SK-N-SH (cell line): Measurements from ENCODE around the gene GUCY1A1. TPM values are rescaled to one million over a fixed set of nuclear protein-coding genes. Genes with fewer than 3 reads are reported as not detected.

Experiments used
- CTCF ChIA-PET: fragments of 300-600, 350-600 bp; formaldehyde crosslinking; extraction: SDS; loops from one replicate; lab custom pipeline; 2021; lab: Yijun Ruan, JAX
- POLR2A ChIA-PET: fragments of 350-600 bp; sonication (Branson Sonifier 250); formaldehyde crosslinking; extraction: SDS; loops from one replicate; lab custom pipeline; 2020; ENCODE audit warnings: antibody characterized with exemption, inconsistent platforms; lab: Yijun Ruan, JAX
- DNase-seq: peaks from one replicate; pipeline ENCODE4 v3.0.0; 2012
- H2AFZ ChIP-seq: fragments of 200-600 bp; sonication (generic); 2 replicates; pipeline ENCODE4 v1.8.1; 2016; ENCODE audit warnings: antibody characterized with exemption, mild to moderate bottlenecking, low read depth
- H3F3A ChIP-seq: fragments of 200-600 bp; sonication (generic); replicated peaks from 2 replicates; pipeline ENCODE3; 2016; ENCODE audit warnings: antibody characterized with exemption, mild to moderate bottlenecking; ENCODE audit not compliant: insufficient read depth
- H3K27ac ChIP-seq, 2 experiments: fragments of 200-500 bp in 1 of 2; fragments of 200-600 bp in 1 of 2; sonication (Bioruptor generic) in 1 of 2; sonication (generic), shearing (Covaris generic) in 1 of 2; 2 replicates each; pipeline versions ENCODE4 v1.5.1 to v1.6.1; 2014 to 2016; ENCODE audit warnings: low read depth in 2 of 2, inconsistent platforms in 1 of 2, low read length in 1 of 2, mild to moderate bottlenecking in 1 of 2, mixed read lengths in 1 of 2
- H3K27me3 ChIP-seq: fragments of 200-600 bp; sonication (generic), shearing (Covaris generic); 2 replicates; pipeline ENCODE4 v1.6.1; 2016; ENCODE audit warnings: mixed run types; ENCODE audit not compliant: insufficient read depth
- H3K36me3 ChIP-seq, 2 experiments: fragments of 200-500 bp in 1 of 2; fragments of 200-600 bp in 1 of 2; sonication (Bioruptor generic) in 1 of 2; sonication (generic) in 1 of 2; replicated peaks in 1 of 2; 2 replicates each; pipeline versions ENCODE3 to v1.5.1; 2014 to 2016; ENCODE audit warnings: low read length in 1 of 2, mild to moderate bottlenecking in 1 of 2; ENCODE audit not compliant: insufficient read depth in 2 of 2, control insufficient read depth in 1 of 2
- H3K4me1 ChIP-seq, 2 experiments: fragments of 200-500 bp in 1 of 2; fragments of 200-600 bp in 1 of 2; sonication (Bioruptor generic) in 1 of 2; sonication (generic), shearing (Covaris generic) in 1 of 2; 2 replicates each; pipeline versions ENCODE4 v1.5.1 to v1.6.1; 2014 to 2016; ENCODE audit warnings: low read depth in 1 of 2, low read length in 1 of 2, mixed run types in 1 of 2; ENCODE audit not compliant: insufficient read depth in 2 of 2, control insufficient read depth in 1 of 2
- H3K4me2 ChIP-seq: fragments of 200-600 bp; sonication (generic), shearing (Covaris generic); 2 replicates; pipeline ENCODE4 v1.6.1; 2017; ENCODE audit warnings: mixed run types
- H3K4me3 ChIP-seq, 2 experiments: fragments of 200-500 bp in 1 of 2; fragments of 200-600 bp in 1 of 2; sonication (Bioruptor generic) in 1 of 2; sonication (generic), shearing (Covaris generic) in 1 of 2; 2 replicates each; pipeline versions ENCODE4 v1.5.1 to v1.8.1; 2014 to 2016; ENCODE audit warnings: low read depth in 2 of 2, inconsistent platforms in 1 of 2, low read length in 1 of 2, mild to moderate bottlenecking in 1 of 2, mixed read lengths in 1 of 2, moderate library complexity in 1 of 2
- H3K79me2 ChIP-seq: fragments of 200-600 bp; sonication (generic); 2 replicates; pipeline ENCODE4 v1.8.1; 2017; ENCODE audit warnings: mild to moderate bottlenecking; ENCODE audit not compliant: insufficient read depth
- H3K9ac ChIP-seq: fragments of 200-600 bp; sonication (generic); 2 replicates; pipeline ENCODE4 v1.6.1; 2017; ENCODE audit warnings: mixed run types
- H3K9me2 ChIP-seq: fragments of 200-600 bp; sonication (generic); 2 replicates; pipeline ENCODE4 v1.6.1; 2017; ENCODE audit warnings: mixed run types
- H3K9me3 ChIP-seq: fragments of 200-600 bp; sonication (generic); 2 replicates; pipeline ENCODE4 v1.6.1; 2017; ENCODE audit warnings: mixed run types, mild to moderate bottlenecking, moderate library complexity
- H4K20me1 ChIP-seq: fragments of 200-600 bp; sonication (generic); 2 replicates; pipeline ENCODE4 v1.6.1; 2017; ENCODE audit warnings: mild to moderate bottlenecking, mixed run types; ENCODE audit not compliant: insufficient read depth
- ELF1 ChIP-seq: IDR thresholded peaks from 2 replicates; pipeline ENCODE4 v1.4.0; 2012
- EZH2phosphoT487 ChIP-seq: fragments of 200-600 bp; sonication (generic); IDR thresholded peaks from 2 replicates; pipeline ENCODE4 v1.6.1; 2017; ENCODE audit warnings: low read depth, mixed run types, mild to moderate bottlenecking, antibody characterized with exemption, moderate library complexity, borderline replicate concordance
- FOSL2 ChIP-seq: IDR thresholded peaks from 2 replicates; pipeline ENCODE4 v1.4.0; 2012; ENCODE audit warnings: low read depth, mild to moderate bottlenecking, moderate library complexity, borderline replicate concordance
- FOXJ3 ChIP-seq: sonication (generic); formaldehyde crosslinking; IDR thresholded peaks from 2 replicates; pipeline ENCODE4 v1.5.1; 2020; ENCODE audit warnings: mild to moderate bottlenecking, missing genetic modification reagents
- FOXM1 ChIP-seq: IDR thresholded peaks from 2 replicates; pipeline ENCODE4 v1.4.0; 2012; ENCODE audit warnings: low read depth, mild to moderate bottlenecking
- GATA2 ChIP-seq: sonication (generic); formaldehyde crosslinking; IDR thresholded peaks from 2 replicates; pipeline ENCODE4 v1.5.0; 2020; ENCODE audit warnings: mild to moderate bottlenecking, missing genetic modification reagents
- JUND ChIP-seq: IDR thresholded peaks from 2 replicates; pipeline ENCODE4 v1.4.0; 2012
- MEF2A ChIP-seq: IDR thresholded peaks from 2 replicates; pipeline ENCODE4 v1.4.0; 2012; ENCODE audit warnings: low read depth, borderline replicate concordance
- MXI1 ChIP-seq: IDR thresholded peaks from 2 replicates; pipeline ENCODE4 v1.6.1; 2012; ENCODE audit warnings: mild to moderate bottlenecking, low read depth, low read length, improper control_type of control experiment
- NRF1 ChIP-seq: IDR thresholded peaks from 2 replicates; pipeline ENCODE4 v1.6.1; 2012; ENCODE audit warnings: low read depth, mild to moderate bottlenecking, low read length
- POLR2AphosphoS5 ChIP-seq: IDR thresholded peaks from 2 replicates; pipeline ENCODE4 v1.6.1; 2012; ENCODE audit warnings: low read depth, low read length
- RFX5 ChIP-seq: IDR thresholded peaks from 2 replicates; pipeline ENCODE4 v1.6.1; 2012; ENCODE audit warnings: mild to moderate bottlenecking, improper control_type of control experiment, low read length
- SMC3 ChIP-seq: IDR thresholded peaks from 2 replicates; pipeline ENCODE4 v1.6.1; 2012; ENCODE audit warnings: low read depth, low read length, improper control_type of control experiment
- TAF1 ChIP-seq: IDR thresholded peaks from 2 replicates; pipeline ENCODE4 v1.6.1; 2012; ENCODE audit warnings: low read depth, mild to moderate bottlenecking, low read length, moderate library complexity, borderline replicate concordance
- WGBS: methylation state at CpG from one replicate; pipeline ENCODE4 v1.1.6; 2017; ENCODE audit warnings: low lambda C conversion rate; 5-methylcytosine and 5-hydroxymethylcytosine counted together
- polyA plus RNA-seq, 3 experiments: library from polyadenylated mRNA; depleted of rRNA; stranded (reverse); fragments of >200 nt; gene quantifications; 2 replicates each; pipeline ENCODE4 v1.2.3, GENCODE V29; 2012
- TF ChIP-seq, protein P1 (sequence below): IDR thresholded peaks from 2 replicates; pipeline ENCODE4; 2012
- TF ChIP-seq, protein P2 (sequence below): IDR thresholded peaks from 2 replicates; pipeline ENCODE4 v1.4.0; 2012; ENCODE audit warnings: low read depth, borderline replicate concordance
- TF ChIP-seq, protein P3 (sequence below): IDR thresholded peaks from 2 replicates; pipeline ENCODE4 v1.6.1; 2012; ENCODE audit warnings: mild to moderate bottlenecking, low read depth, low read length, moderate library complexity
- TF ChIP-seq, protein P4 (sequence below): IDR thresholded peaks from 2 replicates; pipeline ENCODE4 v1.4.0; 2012; ENCODE audit warnings: low read depth, borderline replicate concordance
- TF ChIP-seq, protein P5 (sequence below): fragments of 200-600 bp; sonication (generic); IDR thresholded peaks from 2 replicates; pipeline ENCODE4 v1.6.1; 2017; ENCODE audit warnings: antibody characterized with exemption, mild to moderate bottlenecking, moderate library complexity

The GUCY1A1 gene
- polyA plus RNA-seq, 1 of the 3 experiments (the other 2 are of a cell fraction) = 0.03 TPM

DNA sequence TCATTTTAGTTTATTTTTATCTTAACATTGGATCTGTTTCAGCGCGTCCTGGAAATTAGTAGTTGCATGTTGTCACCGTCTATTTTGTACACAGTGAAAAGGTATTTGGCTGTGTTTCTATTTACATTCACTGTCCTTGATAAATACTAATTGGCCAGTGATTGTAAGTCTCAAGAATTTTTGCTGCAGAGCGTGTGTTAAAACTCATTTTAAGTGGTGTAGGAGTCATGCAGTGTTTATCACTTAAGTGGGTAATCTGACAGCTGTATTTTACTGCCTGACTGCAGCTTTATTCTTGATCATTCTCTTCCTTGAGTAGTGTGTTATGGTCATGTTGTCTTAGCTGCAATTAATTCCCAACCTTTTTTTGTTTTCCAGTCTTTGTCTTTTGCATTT, 9.8 kb downstream of the GUCY1A1 start:
- WGBS = 75% methylated on average over 4 of the region's 4 CpGs
- no peak overlapping the region for H3K27ac ChIP-seq
- POLR2A ChIA-PET = interaction anchor here (0.6 to 0.9 kb wide), 2 partner anchors 10 to 80 kb away, joined by 3 read pairs; partner anchors contain the start of gene GUCY1A1
- H3F3A ChIP-seq = no peaks in the 10 kb centered on the region
- no peaks in the 10 kb centered on the region for H3K36me3 ChIP-seq
- TF ChIP-seq ELF1 = no peak
- TF ChIP-seq NRF1 = no peak
- TF ChIP-seq, protein P1, sequence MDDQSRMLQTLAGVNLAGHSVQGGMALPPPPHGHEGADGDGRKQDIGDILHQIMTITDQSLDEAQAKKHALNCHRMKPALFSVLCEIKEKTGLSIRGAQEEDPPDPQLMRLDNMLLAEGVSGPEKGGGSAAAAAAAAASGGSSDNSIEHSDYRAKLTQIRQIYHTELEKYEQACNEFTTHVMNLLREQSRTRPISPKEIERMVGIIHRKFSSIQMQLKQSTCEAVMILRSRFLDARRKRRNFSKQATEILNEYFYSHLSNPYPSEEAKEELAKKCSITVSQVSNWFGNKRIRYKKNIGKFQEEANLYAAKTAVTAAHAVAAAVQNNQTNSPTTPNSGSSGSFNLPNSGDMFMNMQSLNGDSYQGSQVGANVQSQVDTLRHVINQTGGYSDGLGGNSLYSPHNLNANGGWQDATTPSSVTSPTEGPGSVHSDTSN = no peak
- TF ChIP-seq, protein P2, sequence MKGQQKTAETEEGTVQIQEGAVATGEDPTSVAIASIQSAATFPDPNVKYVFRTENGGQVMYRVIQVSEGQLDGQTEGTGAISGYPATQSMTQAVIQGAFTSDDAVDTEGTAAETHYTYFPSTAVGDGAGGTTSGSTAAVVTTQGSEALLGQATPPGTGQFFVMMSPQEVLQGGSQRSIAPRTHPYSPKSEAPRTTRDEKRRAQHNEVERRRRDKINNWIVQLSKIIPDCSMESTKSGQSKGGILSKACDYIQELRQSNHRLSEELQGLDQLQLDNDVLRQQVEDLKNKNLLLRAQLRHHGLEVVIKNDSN = no peak
- TF ChIP-seq POLR2AphosphoS5 = no peak
- TF ChIP-seq FOSL2 = no peak
- no peak for TF ChIP-seq TAF1
- TF ChIP-seq EZH2phosphoT487 = no peak
- no peak for DNase-seq
- H3K9ac ChIP-seq = no peak overlapping the region
- CTCF ChIA-PET = interaction anchor here (0.8 to 1.0 kb wide), 3 partner anchors 10 to 106 kb away, joined by 3 read pairs; no protein-coding TSS in a partner anchor
- no peak overlapping the region for H3K4me2 ChIP-seq
- peaks cover 0 to 3% of the 10 kb centered on the region in 2 experiments; a peak in 2 of 4 replicates for H3K4me1 ChIP-seq
- H2AFZ ChIP-seq = no peak overlapping the region
- no peaks in the 10 kb centered on the region for H4K20me1 ChIP-seq
- H3K27me3 ChIP-seq = no peaks in the 10 kb centered on the region
- H3K79me2 ChIP-seq = no peaks in the 10 kb centered on the region
- no peak overlapping the region for H3K4me3 ChIP-seq
- H3K9me2 ChIP-seq = no peaks in the 10 kb centered on the region
- H3K9me3 ChIP-seq = no peaks in the 10 kb centered on the region

DNA sequence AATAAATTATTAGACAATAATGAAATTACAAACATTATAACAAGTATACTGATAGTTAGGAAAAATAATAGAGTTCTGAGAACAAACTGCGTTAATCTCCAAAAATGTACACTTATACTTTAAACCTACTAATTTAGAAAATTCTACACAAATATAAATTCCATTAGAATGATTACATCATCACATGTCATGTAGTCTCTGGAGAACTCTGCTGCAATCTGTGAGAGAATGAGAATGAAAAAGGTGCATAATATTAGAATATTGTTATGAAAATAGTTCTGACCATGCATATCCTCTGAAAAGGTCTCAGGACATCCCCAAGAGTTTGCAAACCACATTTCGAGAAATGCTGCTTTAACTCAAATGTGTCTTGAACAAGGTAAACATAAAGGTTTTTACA, 11.4 kb downstream of the GUCY1A1 start:
- POLR2A ChIA-PET = no interaction called here
- CTCF ChIA-PET = no interaction called here
- Histone ChIP-seq H3K9me3 (no peaks in the 10 kb centered on the region), H3F3A (no peaks in the 10 kb centered on the region), H3K9ac (no peak overlapping the region), H3K27ac (no peak overlapping the region), H3K27me3 (no peaks in the 10 kb centered on the region), H3K4me3 (no peak overlapping the region), H3K79me2 (no peaks in the 10 kb centered on the region), H4K20me1 (no peaks in the 10 kb centered on the region), H3K36me3 (no peaks in the 10 kb centered on the region), H3K9me2 (no peaks in the 10 kb centered on the region), H3K4me1 (peaks cover 0 to 3% of the 10 kb centered on the region in 2 experiments; a peak in 2 of 4 replicates), H2AFZ (no peak overlapping the region), H3K4me2 (no peak overlapping the region)
- no peak for DNase-seq
- WGBS = 59% methylated on average over 2 of the region's 2 CpGs
- TF ChIP-seq RFX5 = no peak
- TF ChIP-seq, protein P3, sequence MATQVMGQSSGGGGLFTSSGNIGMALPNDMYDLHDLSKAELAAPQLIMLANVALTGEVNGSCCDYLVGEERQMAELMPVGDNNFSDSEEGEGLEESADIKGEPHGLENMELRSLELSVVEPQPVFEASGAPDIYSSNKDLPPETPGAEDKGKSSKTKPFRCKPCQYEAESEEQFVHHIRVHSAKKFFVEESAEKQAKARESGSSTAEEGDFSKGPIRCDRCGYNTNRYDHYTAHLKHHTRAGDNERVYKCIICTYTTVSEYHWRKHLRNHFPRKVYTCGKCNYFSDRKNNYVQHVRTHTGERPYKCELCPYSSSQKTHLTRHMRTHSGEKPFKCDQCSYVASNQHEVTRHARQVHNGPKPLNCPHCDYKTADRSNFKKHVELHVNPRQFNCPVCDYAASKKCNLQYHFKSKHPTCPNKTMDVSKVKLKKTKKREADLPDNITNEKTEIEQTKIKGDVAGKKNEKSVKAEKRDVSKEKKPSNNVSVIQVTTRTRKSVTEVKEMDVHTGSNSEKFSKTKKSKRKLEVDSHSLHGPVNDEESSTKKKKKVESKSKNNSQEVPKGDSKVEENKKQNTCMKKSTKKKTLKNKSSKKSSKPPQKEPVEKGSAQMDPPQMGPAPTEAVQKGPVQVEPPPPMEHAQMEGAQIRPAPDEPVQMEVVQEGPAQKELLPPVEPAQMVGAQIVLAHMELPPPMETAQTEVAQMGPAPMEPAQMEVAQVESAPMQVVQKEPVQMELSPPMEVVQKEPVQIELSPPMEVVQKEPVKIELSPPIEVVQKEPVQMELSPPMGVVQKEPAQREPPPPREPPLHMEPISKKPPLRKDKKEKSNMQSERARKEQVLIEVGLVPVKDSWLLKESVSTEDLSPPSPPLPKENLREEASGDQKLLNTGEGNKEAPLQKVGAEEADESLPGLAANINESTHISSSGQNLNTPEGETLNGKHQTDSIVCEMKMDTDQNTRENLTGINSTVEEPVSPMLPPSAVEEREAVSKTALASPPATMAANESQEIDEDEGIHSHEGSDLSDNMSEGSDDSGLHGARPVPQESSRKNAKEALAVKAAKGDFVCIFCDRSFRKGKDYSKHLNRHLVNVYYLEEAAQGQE = no peak
- TF ChIP-seq FOXM1 = no peak
- TF ChIP-seq GATA2 (CRISPR knock-in tag) = no peak
- no peak for TF ChIP-seq MXI1
- TF ChIP-seq, protein P4, sequence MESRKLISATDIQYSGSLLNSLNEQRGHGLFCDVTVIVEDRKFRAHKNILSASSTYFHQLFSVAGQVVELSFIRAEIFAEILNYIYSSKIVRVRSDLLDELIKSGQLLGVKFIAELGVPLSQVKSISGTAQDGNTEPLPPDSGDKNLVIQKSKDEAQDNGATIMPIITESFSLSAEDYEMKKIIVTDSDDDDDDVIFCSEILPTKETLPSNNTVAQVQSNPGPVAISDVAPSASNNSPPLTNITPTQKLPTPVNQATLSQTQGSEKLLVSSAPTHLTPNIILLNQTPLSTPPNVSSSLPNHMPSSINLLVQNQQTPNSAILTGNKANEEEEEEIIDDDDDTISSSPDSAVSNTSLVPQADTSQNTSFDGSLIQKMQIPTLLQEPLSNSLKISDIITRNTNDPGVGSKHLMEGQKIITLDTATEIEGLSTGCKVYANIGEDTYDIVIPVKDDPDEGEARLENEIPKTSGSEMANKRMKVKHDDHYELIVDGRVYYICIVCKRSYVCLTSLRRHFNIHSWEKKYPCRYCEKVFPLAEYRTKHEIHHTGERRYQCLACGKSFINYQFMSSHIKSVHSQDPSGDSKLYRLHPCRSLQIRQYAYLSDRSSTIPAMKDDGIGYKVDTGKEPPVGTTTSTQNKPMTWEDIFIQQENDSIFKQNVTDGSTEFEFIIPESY = no peak
- no peak for TF ChIP-seq POLR2AphosphoS5
- TF ChIP-seq, protein P5, sequence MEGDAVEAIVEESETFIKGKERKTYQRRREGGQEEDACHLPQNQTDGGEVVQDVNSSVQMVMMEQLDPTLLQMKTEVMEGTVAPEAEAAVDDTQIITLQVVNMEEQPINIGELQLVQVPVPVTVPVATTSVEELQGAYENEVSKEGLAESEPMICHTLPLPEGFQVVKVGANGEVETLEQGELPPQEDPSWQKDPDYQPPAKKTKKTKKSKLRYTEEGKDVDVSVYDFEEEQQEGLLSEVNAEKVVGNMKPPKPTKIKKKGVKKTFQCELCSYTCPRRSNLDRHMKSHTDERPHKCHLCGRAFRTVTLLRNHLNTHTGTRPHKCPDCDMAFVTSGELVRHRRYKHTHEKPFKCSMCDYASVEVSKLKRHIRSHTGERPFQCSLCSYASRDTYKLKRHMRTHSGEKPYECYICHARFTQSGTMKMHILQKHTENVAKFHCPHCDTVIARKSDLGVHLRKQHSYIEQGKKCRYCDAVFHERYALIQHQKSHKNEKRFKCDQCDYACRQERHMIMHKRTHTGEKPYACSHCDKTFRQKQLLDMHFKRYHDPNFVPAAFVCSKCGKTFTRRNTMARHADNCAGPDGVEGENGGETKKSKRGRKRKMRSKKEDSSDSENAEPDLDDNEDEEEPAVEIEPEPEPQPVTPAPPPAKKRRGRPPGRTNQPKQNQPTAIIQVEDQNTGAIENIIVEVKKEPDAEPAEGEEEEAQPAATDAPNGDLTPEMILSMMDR = no peak
- no peak for TF ChIP-seq SMC3
- no peak for TF ChIP-seq MEF2A
- TF ChIP-seq JUND = no peak
- TF ChIP-seq FOXJ3 (CRISPR knock-in tag) = no peak
